Forelimb muscle (tissue), 1 donor: Measurements from ENCODE around the gene DNASE2. TPM values are rescaled to one million over a fixed set of nuclear protein-coding genes. Genes with fewer than 3 reads are reported as not detected.
"Not testable (repeated sequence)": the region's sequence is repeated elsewhere in the genome, so short reads cannot be mapped to it uniquely, and the experiment has no call there.

Experiments
- DNase-seq: peaks from one replicate; pipeline ENCODE4 v3.0.0-alpha.2; 2013; ENCODE audit warnings: low read depth
- polyA plus RNA-seq: library from polyadenylated mRNA; unstranded; fragments of 120-200 nt; gene quantifications from one replicate; pipeline ENCODE4 v1.2.1, GENCODE V29; 2013; ENCODE audit not compliant: insufficient read length

Gene DNASE2, protein sequence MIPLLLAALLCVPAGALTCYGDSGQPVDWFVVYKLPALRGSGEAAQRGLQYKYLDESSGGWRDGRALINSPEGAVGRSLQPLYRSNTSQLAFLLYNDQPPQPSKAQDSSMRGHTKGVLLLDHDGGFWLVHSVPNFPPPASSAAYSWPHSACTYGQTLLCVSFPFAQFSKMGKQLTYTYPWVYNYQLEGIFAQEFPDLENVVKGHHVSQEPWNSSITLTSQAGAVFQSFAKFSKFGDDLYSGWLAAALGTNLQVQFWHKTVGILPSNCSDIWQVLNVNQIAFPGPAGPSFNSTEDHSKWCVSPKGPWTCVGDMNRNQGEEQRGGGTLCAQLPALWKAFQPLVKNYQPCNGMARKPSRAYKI
- 8.2 TPM for polyA plus RNA-seq

DNA sequence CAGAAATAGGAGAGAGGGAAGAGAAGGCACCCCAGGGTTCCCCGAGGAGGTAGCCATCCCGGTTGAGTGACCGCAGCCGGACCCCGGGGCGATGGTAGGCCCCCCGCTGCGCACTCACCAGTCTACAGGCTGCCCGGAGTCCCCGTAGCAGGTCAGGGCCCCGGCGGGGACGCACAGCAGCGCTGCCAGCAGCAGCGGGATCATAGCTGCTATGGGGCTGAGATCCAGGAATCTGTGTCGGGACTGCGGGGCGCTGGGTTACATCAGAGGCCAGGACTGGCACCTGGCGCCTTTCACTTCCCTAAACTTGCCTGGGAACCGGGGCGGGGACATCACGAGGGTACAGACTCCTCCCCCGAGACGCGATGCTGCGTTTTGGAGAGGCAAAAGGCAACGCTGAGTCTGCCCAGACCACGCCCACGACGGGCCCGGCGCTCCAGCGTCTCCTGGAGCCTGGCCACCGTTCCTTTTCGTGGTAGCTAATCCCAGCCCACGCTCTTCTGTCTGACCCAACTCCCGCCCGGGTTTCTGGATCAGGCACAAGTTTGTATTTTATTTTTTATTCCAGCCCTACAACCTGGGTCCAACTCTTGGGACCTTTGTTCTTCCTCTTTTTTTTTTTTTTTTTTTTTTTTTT is at the start of gene DNASE2:
TSS of gene DNASE2 (minus strand) at position 278 of the 637 bp plus-strand sequence. CDS start at position 204, 74 bp downstream.
- peak; percentile 69 for DNase-seq

DNA sequence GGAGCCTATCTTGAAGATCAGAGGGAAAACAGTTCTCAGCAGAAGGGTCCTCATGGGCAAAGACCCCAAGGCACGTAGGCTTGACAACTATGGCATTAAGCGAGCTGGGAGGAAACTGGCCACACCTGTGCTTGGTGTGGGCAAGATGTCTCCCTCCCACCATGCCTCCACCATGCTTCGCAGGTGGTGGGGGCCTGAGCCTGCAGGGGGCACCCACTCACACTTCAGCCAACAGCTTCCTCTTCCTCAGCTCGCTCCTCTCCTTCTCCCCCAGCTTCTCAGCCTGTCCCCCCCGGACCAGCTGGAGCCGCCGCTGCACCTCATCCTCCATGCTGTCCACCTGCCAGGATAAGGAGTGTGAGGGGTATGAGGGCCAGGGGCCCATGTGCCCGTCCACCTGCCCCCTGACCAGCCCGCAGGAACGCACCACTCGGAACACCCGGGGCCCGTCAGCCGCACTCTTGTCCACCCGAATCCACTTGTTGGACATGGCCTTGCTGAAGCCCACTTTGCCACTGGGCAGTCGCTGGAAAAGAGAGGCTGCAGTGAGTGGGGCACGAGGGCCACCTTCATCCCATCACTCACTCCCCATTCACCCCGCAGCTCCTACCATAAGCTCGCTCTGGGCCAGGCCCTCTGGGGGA is 48.9 kb upstream of the DNASE2 start:
- DNase-seq: no peak

DNA sequence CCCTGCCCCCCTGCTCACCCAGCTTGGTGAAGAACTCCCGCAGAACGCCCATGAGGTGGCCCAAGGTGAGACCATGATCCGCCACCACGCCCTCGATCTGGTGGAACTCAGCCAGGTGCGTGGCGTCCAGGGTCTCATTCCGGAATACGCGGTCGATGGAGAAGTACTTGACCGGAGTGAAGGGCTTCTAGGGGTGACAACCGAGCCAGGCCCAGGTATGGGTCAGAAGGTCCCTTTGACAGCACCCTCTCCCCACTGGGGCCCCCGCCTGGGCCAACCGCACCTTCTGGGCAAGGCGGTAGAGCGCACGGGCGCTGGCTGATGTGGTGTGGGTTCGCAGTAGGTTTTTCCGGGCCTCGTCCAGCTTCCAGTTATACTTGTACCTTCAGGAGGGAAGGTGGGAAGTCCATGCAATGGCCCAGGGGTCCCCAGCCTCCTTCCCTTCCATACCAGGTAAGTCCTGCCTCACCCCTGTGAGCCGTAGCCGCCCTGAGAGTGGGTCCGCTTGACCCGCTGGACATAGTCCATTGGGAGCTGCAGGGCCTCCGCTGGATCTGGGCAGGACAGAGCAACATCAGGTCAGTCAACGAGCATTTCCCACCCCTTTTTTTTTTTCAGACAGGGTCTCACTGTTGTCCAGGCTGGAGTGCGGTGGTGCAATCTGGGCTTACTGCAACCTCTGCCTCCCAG is 43.5 kb upstream of the DNASE2 start:
- DNase-seq: no peak

DNA sequence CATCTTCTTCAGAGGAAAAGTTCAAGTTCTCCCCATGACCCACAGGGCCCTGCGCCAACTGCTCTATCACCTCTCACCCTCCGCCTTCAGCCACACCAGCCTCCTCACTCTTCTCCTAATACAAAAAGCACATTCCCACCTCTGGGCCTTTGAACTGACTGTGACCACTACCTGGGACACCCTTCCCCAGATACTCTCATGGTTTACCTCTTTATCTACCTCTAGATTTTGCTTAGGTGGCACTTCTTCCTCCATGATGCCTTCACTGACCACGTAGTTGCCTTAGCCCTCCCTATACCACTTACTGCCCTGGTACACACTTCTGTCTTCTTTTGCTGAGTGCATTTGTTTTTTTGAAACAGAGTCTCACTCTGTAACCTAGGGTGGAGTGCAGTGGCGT is 41.7 kb upstream of the DNASE2 start:
- no peak for DNase-seq

DNA sequence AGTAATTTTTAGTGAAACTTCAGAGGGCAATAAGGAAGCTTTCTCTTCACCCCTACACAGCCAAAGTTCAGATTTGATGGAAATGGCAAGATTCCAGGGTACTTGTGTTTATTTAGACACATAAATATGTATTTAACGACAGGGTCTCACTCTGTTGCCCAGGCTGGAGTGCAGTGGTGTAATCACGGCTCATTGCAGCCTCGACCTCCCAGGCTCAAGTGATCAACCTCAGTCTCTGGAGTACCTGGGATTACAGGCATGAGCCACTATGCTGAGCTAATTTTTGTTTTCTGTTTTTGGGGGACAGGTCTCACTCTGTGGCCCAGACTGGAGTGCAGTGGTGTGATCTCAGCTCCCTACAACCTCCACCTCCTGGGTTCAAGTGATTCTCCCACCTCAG is 39.8 kb upstream of the DNASE2 start:
- DNase-seq: no peak

DNA sequence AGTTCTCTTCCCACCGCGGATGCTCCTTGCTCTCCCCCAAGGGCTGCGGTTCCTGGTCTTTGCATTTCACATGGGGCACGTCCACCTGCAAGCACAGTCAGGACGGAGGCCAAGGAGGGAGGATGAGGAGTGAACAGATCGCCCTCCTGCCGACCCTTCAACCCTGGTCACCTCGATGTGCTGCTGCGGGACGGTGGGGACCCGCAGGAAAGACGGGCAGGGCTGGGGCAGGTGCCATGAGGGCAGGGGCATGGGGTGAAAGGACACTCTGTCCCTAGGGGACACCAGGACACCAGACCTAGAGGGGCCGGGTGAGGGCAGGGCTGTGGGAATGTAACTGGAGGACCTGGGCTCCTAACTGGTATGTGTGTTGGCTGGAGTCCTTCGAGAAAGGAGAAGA is 37.0 kb upstream of the DNASE2 start:
- no peak for DNase-seq

DNA sequence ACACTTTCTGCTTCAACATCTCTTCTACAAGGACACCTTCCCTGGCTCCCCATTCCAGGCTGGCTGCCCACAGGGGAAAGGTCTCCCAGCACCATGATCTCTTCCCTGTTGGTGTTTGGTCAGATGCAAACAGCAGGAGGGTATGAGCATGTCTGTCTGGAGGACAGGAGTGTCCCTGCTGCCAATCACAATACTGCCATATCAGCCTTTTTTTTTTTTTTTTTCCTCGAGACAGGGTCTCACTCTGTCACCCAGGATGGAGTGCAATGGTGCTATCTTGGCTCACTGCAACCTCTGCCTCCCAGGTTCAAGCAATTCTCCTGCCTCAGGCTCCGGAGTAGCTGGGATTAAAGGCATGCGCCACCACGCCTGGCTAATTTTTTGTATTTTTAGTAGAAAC is 34.6 kb upstream of the DNASE2 start:
- not testable (repeated sequence) for DNase-seq

DNA sequence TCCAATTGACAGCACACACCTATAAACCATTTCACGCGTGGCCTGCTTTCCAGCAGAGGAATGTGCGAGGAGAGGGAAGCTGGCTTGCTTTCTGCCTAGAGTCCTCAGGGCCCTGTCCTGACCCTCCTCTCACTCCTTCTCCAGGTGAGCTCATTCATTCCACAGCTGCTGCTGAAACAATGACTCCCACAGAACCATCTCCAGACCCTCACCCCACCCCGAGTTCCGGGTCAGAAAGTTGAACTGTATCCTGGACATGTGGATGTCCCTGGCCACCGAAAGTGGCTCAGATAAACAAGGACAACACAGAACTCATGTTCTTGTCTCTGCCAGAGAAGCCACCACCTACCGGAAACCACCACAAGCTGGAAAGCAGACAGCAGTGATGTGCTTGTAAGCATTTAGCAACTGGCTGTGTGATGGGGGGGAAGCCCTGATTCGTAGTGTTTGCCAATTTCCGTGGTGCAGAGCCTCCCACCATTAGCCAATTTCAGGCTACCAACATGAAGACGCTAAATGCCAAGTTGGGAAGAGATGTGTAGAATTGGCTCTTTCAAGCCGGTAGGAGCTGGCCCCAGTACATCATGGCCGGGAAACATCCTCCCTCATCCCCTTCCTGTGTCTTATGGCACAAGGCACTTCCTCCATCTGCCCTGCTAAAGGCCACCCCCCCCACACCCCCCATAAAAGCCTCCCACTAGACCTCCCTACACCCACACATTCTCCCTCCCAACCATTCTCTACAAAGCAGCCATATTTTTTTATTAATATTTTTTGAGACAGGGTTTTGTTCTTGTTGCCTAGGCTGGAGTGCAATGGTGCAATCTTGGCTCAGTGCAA is 32.8 kb upstream of the DNASE2 start:
- no peak for DNase-seq

DNA sequence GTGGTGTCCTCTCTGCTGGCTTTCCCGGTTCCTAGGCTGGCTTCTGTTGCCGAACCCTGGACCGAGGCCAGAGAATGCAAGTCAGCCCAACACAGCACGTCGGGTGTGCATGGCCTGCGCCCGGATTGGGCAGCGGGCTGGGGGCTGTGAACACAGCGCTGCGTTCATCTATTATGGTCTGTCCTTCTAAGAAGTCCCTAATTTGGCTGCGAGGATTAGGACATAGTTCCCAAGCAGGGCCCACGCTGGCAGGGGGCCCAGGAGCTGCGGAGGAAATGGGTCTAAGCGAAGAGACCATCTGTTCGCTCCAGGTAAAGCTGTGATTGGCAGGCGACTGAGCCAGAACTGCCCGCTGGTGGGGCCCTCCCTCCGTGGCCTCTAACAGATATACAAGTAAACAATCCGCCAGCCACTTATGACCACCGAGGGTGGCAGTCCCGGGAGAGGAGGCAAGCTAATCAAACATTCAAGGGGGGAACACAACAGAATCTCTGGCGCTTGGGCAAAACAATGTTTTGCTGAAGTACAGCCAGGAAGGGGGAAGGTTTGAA is 31.8 kb upstream of the DNASE2 start:
- DNase-seq: no peak

DNA sequence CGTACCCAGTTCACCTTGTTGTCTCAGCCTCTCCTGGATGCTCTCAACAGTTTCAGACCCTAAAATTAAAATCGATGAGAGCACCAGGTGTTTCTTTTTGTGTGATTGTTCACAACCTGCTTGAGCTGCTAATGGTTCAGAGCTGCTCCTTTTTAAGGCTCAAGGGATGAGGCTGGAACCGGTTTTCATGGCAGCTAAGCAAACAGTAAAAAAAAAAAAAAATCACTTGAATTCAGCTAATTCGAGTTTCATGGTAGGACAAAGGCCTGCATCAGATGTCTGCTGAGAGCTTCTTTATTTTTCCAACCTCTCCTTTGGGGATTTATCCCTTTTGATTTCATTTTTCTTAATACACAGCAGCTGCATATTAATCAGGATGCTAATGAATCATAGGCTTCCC is 31.3 kb upstream of the DNASE2 start:
- no peak for DNase-seq

DNA sequence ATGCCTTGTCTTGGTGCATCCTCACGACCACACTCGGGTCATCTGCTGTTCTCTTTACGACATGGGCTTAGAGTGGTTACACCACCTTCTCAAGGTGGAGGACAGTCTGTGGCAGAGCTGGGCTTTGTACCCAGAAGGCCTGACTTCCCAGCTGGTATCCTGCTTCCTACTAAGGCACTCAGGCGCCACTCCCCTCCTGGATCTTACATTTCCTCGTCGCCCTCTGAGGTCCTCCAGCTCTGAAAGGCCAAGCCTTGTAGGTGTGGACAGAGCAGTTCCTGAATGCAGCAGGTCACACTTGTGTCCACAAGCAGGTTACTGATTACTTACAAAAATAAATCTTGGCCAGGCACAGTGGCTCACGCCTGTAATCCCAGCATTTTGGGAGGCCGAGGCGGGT is 25.9 kb upstream of the DNASE2 start:
- DNase-seq: no peak

DNA sequence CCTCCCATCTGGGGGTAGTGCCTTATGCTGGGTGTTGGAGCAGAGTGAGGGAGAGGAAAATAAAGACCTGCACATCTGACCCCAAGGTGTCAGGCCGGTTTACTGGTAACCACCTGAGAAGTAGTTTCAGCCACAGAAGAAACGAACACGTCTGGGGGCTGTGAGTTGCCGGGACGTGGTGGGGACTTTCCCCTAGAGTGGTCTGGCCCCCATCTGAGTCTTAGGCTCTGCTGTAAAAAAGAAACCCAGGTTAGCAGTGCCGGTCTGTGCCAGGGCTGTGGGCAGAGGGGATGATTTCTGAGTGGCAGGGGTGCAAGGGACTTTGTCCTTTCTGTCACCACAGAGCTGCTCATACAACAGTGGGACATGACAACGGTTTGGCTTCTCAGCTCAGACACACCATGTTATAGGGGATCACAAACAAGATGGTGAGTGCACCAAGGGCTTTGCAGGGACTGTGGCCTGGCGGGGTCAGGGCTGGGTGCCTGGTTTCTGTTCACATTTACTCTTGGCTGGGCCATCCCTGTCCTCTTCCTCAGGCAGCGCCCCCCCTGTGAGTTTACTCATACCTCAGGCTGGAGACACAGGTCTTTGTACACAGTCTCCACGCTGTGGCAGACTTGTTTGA is 18.8 kb upstream of the DNASE2 start:
- DNase-seq: no peak

DNA sequence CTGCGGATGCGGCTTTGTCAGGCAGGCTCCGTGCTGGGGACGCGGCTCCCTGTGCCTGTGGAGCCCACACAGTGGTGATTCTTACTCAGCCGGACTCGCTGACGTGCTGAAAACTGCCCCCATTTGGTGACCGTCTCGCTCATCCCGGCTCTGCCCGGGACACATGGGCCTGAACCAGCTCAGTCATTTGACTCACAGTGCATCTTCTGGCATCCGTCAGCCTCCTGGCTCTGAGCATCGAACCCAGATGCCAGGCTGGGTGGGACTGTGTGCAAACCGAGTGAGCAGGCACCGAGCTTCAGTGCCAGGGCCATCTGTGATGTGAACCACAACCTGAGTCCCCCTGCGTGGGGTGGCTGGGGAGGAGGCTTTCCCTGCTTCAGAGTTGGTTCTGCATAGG is 15.2 kb upstream of the DNASE2 start:
- DNase-seq: no peak

DNA sequence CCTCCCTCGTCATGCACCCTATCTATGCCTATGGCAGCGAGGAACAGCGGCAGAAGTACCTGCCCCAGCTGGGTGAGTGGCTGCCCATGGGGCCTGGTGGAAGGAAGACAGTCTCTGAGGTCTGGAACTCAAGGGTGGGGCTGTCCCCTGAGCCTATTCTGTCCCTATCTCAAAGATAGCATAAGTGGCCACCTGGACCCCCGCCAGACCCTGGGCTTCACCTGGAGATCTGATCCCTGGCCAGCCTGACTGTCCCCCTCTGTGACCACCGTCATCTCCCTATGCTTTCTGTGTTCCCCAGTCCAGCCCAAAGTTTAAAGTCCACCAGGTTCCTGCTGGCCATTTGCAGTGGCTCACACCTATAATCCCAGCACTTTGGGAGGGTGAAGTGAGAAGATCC is 12.3 kb upstream of the DNASE2 start:
- DNase-seq: no peak

DNA sequence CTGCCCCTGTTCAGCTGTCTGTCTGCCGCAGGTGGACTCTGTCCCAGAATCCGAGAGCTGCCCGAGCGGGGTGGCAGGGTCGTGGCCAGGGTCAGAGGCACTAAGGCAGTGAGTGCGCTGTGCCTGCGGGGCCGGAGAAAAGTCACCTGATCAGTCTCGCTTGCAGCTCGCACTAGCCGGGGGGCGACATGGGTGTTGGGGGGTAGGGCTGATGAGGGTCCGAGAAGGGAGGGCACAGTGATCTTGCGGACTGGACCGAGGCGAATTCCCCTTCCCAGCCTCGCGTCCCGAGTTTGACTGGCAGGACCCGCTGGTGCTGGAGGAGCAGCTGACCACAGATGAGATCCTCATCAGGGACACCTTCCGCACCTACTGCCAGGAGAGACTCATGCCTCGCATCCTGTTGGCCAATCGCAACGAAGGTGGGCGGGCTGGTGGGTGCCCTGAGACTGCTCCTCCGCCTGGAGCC is 10.3 kb upstream of the DNASE2 start:
- no peak for DNase-seq

DNA sequence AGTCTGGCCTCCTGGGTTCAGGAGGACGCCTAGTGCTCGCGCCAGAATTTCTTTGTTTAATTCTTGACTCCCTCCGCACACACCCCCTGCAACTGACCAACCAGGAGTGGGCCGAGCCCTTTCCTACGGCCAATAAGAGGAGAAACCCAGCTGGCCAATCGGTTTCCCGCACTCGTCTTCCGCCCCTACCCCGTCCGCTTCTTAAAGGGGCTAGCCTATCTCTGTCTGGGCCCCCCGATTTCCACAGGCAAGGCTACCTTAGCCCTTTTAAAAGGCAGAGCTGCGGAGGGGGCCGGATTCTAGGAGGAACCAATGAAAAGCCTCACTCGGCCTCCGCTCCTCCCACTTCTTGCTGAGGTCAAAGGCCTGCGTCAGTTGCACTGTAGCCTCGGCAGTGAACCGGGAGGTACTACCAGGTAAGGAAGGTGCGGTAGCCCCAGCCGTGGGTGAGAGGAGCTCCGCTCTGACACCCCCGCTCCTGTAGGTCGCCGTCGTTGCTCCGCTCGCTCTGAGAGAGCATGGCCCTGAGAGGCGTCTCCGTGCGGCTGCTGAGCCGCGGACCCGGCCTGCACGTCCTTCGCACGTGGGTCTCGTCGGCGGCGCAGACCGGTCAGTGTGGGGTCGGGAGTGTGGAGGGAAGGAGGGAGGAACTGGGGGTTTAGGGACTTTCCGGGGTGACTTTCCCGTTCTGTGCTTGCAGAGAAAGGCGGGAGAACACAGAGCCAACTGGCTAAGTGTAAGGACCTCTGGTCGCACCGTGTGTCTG is 9.7 kb upstream of the DNASE2 start, which contains the start of gene GCDH:
TSS of gene GCDH (plus strand) at position 374 of the 766 bp plus-strand sequence. CDS start at position 519, 145 bp downstream.
- peak; percentile 94 for DNase-seq

DNA sequence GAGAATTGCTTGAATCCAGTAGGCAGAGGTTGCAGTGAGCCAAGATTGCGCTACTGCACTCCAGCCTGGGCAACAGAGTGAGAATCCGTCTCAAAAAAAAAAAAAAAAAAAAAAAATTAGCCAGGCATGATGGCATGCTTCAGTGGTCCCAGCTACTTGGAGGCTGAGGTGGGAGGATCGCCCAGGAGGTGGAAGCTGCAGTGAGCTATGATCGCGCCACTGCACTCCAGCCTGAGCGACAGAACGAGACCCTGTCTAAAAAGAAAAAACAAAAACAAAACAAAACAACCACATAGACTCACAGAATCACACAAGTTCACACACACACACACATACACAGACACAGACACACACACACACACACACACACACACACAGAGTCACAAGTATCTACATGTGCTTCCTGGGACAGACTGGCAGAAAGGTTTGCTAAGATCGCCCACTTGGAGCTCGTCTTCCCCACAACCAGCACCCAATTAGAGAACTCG is 9.1 kb upstream of the DNASE2 start:
- DNase-seq: not testable (repeated sequence)

DNA sequence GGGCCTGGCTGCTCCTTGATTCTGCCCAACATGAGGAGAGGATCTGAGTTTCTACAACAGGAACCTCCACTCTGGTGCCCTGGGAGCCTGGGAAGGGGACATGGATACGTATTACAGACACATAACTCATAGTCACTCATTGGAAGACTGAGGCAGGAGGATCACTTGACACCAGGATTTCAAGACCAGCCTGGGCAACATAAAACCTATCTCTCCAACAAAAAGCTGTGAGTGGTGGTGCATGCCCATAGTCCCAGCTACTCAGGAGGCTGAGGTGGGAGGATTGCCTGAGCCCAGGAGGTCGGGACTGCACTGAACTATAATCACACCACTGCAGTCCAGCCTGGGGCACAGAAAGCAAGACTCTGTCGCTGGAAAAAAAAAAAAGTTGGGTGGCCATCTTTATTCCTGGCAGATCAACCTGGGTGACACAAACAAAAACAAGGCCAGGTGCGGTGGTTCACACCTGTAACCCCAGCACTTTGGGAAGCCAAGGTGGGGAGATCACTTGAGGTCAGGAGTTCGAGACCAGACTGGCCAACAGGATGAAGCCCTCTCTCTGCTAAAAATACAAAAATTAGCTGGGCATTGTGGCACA is 6.9 kb upstream of the DNASE2 start:
- DNase-seq: no peak
